Measurements from ENCODE around the gene NHLRC2. TPM values are rescaled to one million over a fixed set of nuclear protein-coding genes. Genes with fewer than 3 reads are reported as not detected.

The NHLRC2 gene
- total and polyA plus RNA-seq, 2 donors from 2014 or later = 4.5 to 40.8 TPM

GRCh38 chr10:113930482-113931057 is 76.1 kb downstream of the NHLRC2 start:
- H3K4me3 ChIP-seq (ENCODE audit: low read length in 3 of 3) = no peak overlapping the region
- DNase-seq = no peak
- H3K9ac ChIP-seq (ENCODE audit: low read length in 3 of 3) = no peak overlapping the region
- H3K27me3 ChIP-seq (ENCODE audit: control insufficient read depth, insufficient read depth, low read length) = no peaks in the 10 kb centered on the region
- intact Hi-C loops (cut with DNase I) = no loop called here
- no peak for TF ChIP-seq CTCF (IDR thresholded peaks at IDR 0.05; ENCODE audit: borderline replicate concordance, extremely low read depth, insufficient read depth)
- no peak overlapping the region for H3K27ac ChIP-seq (ENCODE audit: low read depth in 2 of 2, low read length in 2 of 2)
- no peaks in the 10 kb centered on the region for H3K4me1 ChIP-seq (ENCODE audit: control insufficient read depth in 2 of 3, insufficient read depth in 2 of 3, low read depth in 1 of 3, low read length in 3 of 3)
- no peak for FAIRE-seq
- H3K36me3 ChIP-seq (ENCODE audit: control insufficient read depth in 2 of 3, insufficient read depth in 3 of 3, low read length in 3 of 3) = no peaks in the 10 kb centered on the region
- H3K9me3 ChIP-seq (ENCODE audit: control insufficient read depth in 2 of 3, insufficient read depth in 1 of 3, low read length in 3 of 3) = no peaks in the 10 kb centered on the region

DNA sequence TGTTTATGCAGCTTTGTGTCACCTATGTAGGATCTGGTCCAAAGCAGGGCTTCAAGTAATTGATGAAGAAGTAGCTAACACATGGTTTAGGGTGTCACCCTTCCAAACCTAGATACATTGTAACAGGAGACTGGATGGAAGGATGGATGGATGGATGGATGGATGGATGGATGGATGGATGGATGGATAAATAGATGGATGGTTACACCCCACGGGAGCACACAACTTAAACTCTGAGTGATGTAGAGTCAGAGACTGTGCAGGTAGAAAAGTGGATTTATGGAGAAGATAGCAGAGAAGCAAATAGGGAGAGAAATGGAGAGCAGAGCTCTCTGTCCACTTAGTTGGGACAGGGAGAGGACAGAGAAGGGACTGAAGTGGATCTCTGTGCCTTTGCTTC is 78.4 kb downstream of the NHLRC2 start:
- H3K27ac ChIP-seq (ENCODE audit: low read depth in 2 of 2, low read length in 2 of 2) = no peak overlapping the region
- H3K27me3 ChIP-seq (ENCODE audit: control insufficient read depth, insufficient read depth, low read length) = no peaks in the 10 kb centered on the region
- no peaks in the 10 kb centered on the region for H3K9me3 ChIP-seq (ENCODE audit: control insufficient read depth in 2 of 3, insufficient read depth in 1 of 3, low read length in 3 of 3)
- DNase-seq (no peak), FAIRE-seq (no peak)
- H3K4me1 ChIP-seq (ENCODE audit: control insufficient read depth in 2 of 3, insufficient read depth in 2 of 3, low read depth in 1 of 3, low read length in 3 of 3) = no peaks in the 10 kb centered on the region
- intact Hi-C loops (cut with DNase I) = no loop called here
- TF ChIP-seq CTCF (IDR thresholded peaks at IDR 0.05; ENCODE audit: borderline replicate concordance, extremely low read depth, insufficient read depth) = no peak
- H3K4me3 ChIP-seq (ENCODE audit: low read length in 3 of 3) = no peak overlapping the region
- no peak overlapping the region for H3K9ac ChIP-seq (ENCODE audit: low read length in 3 of 3)
- H3K36me3 ChIP-seq (ENCODE audit: control insufficient read depth in 2 of 3, insufficient read depth in 3 of 3, low read length in 3 of 3) = no peaks in the 10 kb centered on the region

- no peak overlapping the region for H3K4me3 ChIP-seq (ENCODE audit: low read length in 3 of 3)
- no peak overlapping the region for H3K9ac ChIP-seq (ENCODE audit: low read length in 3 of 3)
- H3K27me3 ChIP-seq (ENCODE audit: control insufficient read depth, insufficient read depth, low read length) = no peaks in the 10 kb centered on the region
- H3K9me3 ChIP-seq (ENCODE audit: control insufficient read depth in 2 of 3, insufficient read depth in 1 of 3, low read length in 3 of 3) = no peaks in the 10 kb centered on the region
- no peak overlapping the region for H3K27ac ChIP-seq (ENCODE audit: low read depth in 2 of 2, low read length in 2 of 2)
- no peaks in the 10 kb centered on the region for H3K4me1 ChIP-seq (ENCODE audit: control insufficient read depth in 2 of 3, insufficient read depth in 2 of 3, low read depth in 1 of 3, low read length in 3 of 3)
- no peak for DNase-seq
- no peak for TF ChIP-seq CTCF (IDR thresholded peaks at IDR 0.05; ENCODE audit: borderline replicate concordance, extremely low read depth, insufficient read depth)
- intact Hi-C loops (cut with DNase I) = no loop called here
- no peak for FAIRE-seq
- no peaks in the 10 kb centered on the region for H3K36me3 ChIP-seq (ENCODE audit: control insufficient read depth in 2 of 3, insufficient read depth in 3 of 3, low read length in 3 of 3)
These were observed 79.6 kb downstream of the NHLRC2 start for GRCh38 chr10:113933894-113934532.

Measured in kidney (tissue), 14 donors.